ENCODE results near the gene ZNF446.
"Not testable (repeated sequence)": the region's sequence is repeated elsewhere in the genome, so short reads cannot be mapped to it uniquely, and the experiment has no call there.

The ZNF446 gene

DNA sequence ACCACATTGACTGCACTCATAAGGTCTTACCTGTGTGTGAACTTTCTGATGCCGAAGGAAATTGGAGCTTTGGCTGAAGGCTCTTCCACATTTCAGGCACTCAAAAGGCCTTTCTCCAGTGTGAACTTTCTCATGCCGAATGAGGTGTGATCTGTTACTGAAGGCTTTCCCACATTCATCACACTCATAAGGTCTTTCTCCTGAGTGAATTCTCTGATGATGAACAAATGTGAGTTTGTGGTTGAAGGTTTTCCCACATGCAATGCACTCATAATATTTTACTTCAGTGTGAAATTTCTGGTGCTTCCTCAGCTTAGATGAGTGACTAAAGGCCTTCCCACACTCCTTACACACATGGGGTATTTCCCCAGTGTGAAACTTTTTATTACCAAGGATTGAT is 41.9 kb upstream of the ZNF446 start:
- H3K27ac ChIP-seq (ENCODE audit: low read length) = no peak overlapping the region
- no peaks in the 10 kb centered on the region for H3K9me3 ChIP-seq (ENCODE audit: insufficient read depth, low read length, severe bottlenecking)
- H3K9ac ChIP-seq (ENCODE audit: low read depth, low read length) = no peak overlapping the region
- H3K4me3 ChIP-seq (ENCODE audit: low read depth in 1 of 2, low read length in 2 of 2) = no peak overlapping the region
- no peak for TF ChIP-seq EZH2 (IDR thresholded peaks at IDR 0.05; ENCODE audit: borderline replicate concordance, low read depth, low read length, severe bottlenecking)
- TF ChIP-seq, protein P1, sequence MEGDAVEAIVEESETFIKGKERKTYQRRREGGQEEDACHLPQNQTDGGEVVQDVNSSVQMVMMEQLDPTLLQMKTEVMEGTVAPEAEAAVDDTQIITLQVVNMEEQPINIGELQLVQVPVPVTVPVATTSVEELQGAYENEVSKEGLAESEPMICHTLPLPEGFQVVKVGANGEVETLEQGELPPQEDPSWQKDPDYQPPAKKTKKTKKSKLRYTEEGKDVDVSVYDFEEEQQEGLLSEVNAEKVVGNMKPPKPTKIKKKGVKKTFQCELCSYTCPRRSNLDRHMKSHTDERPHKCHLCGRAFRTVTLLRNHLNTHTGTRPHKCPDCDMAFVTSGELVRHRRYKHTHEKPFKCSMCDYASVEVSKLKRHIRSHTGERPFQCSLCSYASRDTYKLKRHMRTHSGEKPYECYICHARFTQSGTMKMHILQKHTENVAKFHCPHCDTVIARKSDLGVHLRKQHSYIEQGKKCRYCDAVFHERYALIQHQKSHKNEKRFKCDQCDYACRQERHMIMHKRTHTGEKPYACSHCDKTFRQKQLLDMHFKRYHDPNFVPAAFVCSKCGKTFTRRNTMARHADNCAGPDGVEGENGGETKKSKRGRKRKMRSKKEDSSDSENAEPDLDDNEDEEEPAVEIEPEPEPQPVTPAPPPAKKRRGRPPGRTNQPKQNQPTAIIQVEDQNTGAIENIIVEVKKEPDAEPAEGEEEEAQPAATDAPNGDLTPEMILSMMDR (IDR thresholded peaks at IDR 0.05; ENCODE audit: borderline replicate concordance, extremely low read depth, low read length, poor library complexity, severe bottlenecking) = no peak
- no peaks in the 10 kb centered on the region for H3K79me2 ChIP-seq (ENCODE audit: insufficient read depth, low read length)
- H2AFZ ChIP-seq (ENCODE audit: low read depth, low read length) = no peak overlapping the region
- no peak overlapping the region for H3K4me2 ChIP-seq (ENCODE audit: insufficient read depth, low read length)
- DNase-seq (no peak), ATAC-seq (ENCODE audit: insufficient read depth, low read depth) (no peak)
- H4K20me1 ChIP-seq (ENCODE audit: insufficient read depth, low read length) = no peaks in the 10 kb centered on the region
- no peaks in the 10 kb centered on the region for H3K27me3 ChIP-seq (ENCODE audit: insufficient read depth, low read length, poor library complexity)
- no peaks in the 10 kb centered on the region for H3K36me3 ChIP-seq (ENCODE audit: insufficient read depth, low read length)
- H3K4me1 ChIP-seq (ENCODE audit: insufficient read depth, low read length) = no peaks in the 10 kb centered on the region

DNA sequence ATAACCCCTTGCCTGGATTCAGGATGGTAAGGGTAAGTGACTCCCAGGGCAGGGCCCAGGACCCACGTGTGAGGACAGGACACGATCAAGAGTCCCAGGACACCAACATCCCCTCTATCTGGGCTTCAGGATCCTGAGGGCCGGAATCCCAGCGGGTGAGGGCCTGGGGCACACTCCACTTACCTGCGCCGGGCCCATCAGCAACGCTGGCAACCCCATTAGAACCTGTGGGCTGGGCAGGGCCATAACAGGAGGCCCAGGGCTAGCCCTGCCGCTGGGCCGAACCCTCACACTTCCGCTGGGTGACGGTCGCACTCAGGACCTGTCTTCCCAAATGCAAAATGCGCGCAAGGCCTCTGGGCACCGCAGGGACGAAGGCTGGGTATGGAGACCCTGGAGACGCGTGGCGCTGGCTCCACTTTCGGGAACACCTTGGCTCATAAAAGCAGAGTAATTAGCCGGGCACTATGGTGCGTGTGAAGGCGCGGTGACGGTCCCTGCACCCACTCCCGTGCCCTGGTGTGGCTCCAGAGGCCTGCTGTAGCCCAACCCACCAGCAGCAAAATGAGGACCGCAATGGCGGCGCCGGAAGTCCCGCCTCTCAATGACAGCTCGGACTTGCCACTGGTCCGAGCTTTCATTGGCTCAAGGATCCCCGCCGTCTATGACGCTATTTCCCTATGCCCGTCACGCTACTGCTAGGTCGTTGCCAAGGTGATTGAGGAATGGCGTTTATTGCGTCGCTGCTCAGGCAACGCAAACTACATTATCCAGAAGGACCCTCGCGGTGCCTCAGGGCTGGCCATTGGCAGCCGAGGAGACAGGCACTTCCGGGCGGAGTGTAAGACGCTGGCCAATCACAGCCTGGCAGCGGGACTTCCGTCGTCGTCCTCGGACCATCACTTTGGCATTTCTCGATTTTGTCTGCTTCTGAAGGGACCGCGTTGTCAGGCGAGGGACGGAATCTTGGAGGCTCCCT is 36.3 kb upstream of the ZNF446 start, which contains the start of gene ZNF132:
ZNF132 (minus strand) TSS at position 578 of the 979 bp plus-strand sequence; CDS start at position 246, 332 bp downstream.
- Histone ChIP-seq H2AFZ (ENCODE audit: low read depth, low read length) (no peak within 1 kb of the TSS), H4K20me1 (ENCODE audit: insufficient read depth, low read length) (no peaks in the 10 kb centered on the region), H3K79me2 (ENCODE audit: insufficient read depth, low read length) (no peaks in the 10 kb centered on the region), H3K27ac (ENCODE audit: low read length) (no peak within 1 kb of the TSS), H3K4me3 (ENCODE audit: low read depth in 1 of 2, low read length in 2 of 2) (no peak within 1 kb of the TSS), H3K4me2 (ENCODE audit: insufficient read depth, low read length) (no peak within 1 kb of the TSS), H3K4me1 (ENCODE audit: insufficient read depth, low read length) (no peaks in the 10 kb centered on the region), H3K36me3 (ENCODE audit: insufficient read depth, low read length) (no peaks in the 10 kb centered on the region), H3K9ac (ENCODE audit: low read depth, low read length) (no peak within 1 kb of the TSS), H3K9me3 (ENCODE audit: insufficient read depth, low read length, severe bottlenecking) (no peaks in the 10 kb centered on the region), H3K27me3 (ENCODE audit: insufficient read depth, low read length, poor library complexity) (no peaks in the 10 kb centered on the region)
- ATAC-seq (ENCODE audit: insufficient read depth, low read depth) = no peak
- no peak for TF ChIP-seq EZH2 (IDR thresholded peaks at IDR 0.05; ENCODE audit: borderline replicate concordance, low read depth, low read length, severe bottlenecking)
- TF ChIP-seq, protein P1 (IDR thresholded peaks at IDR 0.05; ENCODE audit: borderline replicate concordance, extremely low read depth, low read length, poor library complexity, severe bottlenecking) = no peak
- no peak for DNase-seq

DNA sequence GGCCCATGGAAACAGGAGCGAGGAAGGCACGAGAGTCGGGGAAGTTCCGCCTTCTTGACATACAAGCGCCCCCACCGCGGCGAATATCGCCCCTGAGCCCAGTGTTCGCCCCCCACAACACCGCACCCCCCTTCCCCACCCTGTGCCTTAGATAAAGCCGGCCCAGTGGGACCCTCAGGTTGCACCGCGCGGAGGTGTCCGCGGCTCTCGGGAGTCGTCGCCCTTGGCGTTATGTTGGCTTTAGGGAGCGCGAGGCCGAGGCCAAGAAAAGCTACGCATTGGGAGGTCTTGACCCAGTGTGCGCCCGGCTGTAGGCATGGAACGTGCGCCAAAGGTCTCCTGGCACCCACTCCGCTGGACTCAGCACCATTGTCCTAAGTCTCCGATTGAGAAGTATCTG is 35.6 kb upstream of the ZNF446 start:
- no peaks in the 10 kb centered on the region for H3K36me3 ChIP-seq (ENCODE audit: insufficient read depth, low read length)
- TF ChIP-seq, protein P1 (IDR thresholded peaks at IDR 0.05; ENCODE audit: borderline replicate concordance, extremely low read depth, low read length, poor library complexity, severe bottlenecking) = no peak
- TF ChIP-seq EZH2 (IDR thresholded peaks at IDR 0.05; ENCODE audit: borderline replicate concordance, low read depth, low read length, severe bottlenecking) = no peak
- no peak for ATAC-seq (ENCODE audit: insufficient read depth, low read depth)
- no peak for DNase-seq
- no peaks in the 10 kb centered on the region for H3K9me3 ChIP-seq (ENCODE audit: insufficient read depth, low read length, severe bottlenecking)
- no peaks in the 10 kb centered on the region for H3K79me2 ChIP-seq (ENCODE audit: insufficient read depth, low read length)
- H3K27ac ChIP-seq (ENCODE audit: low read length) = no peak overlapping the region
- H3K4me1 ChIP-seq (ENCODE audit: insufficient read depth, low read length) = no peaks in the 10 kb centered on the region
- no peak overlapping the region for H3K4me3 ChIP-seq (ENCODE audit: low read depth in 1 of 2, low read length in 2 of 2)
- no peaks in the 10 kb centered on the region for H4K20me1 ChIP-seq (ENCODE audit: insufficient read depth, low read length)
- H3K4me2 ChIP-seq (ENCODE audit: insufficient read depth, low read length) = no peak overlapping the region
- H3K27me3 ChIP-seq (ENCODE audit: insufficient read depth, low read length, poor library complexity) = no peaks in the 10 kb centered on the region
- no peak overlapping the region for H3K9ac ChIP-seq (ENCODE audit: low read depth, low read length)
- H2AFZ ChIP-seq (ENCODE audit: low read depth, low read length) = no peak overlapping the region

DNA sequence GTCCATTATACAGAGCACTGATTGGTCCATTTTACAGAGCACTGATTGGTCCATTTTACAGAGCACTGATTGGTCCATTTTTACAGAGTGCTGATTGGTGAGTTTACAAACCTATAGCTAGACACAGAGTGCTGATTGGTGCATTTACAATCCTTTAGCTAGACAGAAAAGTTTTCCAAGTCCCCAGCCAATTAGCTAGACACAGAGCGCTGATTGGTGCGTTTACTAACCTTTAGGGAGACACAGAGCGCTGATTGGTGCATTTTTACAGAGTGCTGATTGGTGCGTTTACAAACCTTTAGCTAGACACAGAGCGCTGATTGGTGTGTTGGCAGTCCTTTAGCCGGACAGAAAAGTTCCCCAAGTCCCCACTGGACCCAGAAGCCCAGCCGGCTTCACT is 33.2 kb upstream of the ZNF446 start:
- not testable (repeated sequence) for H3K9me3 ChIP-seq (ENCODE audit: insufficient read depth, low read length, severe bottlenecking); DNase-seq; H3K4me3 ChIP-seq (ENCODE audit: low read depth in 1 of 2, low read length in 2 of 2)

DNA sequence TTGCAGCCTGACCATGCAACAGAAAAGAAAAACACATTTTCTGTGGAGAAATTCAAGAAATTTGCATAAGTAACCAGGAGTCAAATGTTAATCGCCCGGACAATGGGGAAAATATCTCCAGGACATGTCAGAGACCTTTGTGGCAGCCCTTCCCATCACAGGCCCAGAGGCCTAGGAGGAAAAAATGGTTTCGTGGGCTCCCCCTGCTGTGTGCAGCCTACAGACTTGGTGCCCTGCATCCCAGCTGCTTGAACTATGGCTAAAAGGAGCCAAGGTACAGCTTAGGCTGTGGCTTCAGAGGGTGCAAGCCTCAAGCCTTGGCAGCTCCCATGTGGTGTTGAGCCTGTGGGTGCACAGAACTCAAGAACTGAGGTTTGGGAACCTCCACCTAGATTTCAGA is 27.3 kb upstream of the ZNF446 start:
- not testable (repeated sequence) for ATAC-seq (ENCODE audit: insufficient read depth, low read depth); H4K20me1 ChIP-seq (ENCODE audit: insufficient read depth, low read length); H3K4me2 ChIP-seq (ENCODE audit: insufficient read depth, low read length); H3K36me3 ChIP-seq (ENCODE audit: insufficient read depth, low read length); H3K79me2 ChIP-seq (ENCODE audit: insufficient read depth, low read length); DNase-seq; H3K4me3 ChIP-seq (ENCODE audit: low read depth in 1 of 2, low read length in 2 of 2); H3K27ac ChIP-seq (ENCODE audit: low read length); H2AFZ ChIP-seq (ENCODE audit: low read depth, low read length); H3K27me3 ChIP-seq (ENCODE audit: insufficient read depth, low read length, poor library complexity); H3K9ac ChIP-seq (ENCODE audit: low read depth, low read length); H3K9me3 ChIP-seq (ENCODE audit: insufficient read depth, low read length, severe bottlenecking)
- H3K4me1 ChIP-seq (ENCODE audit: insufficient read depth, low read length) = peaks cover 18% of the 10 kb centered on the region

More for the DNA sequence above, 33.2 kb upstream of the ZNF446 start:
- H3K79me2 ChIP-seq (ENCODE audit: insufficient read depth, low read length); H3K4me2 ChIP-seq (ENCODE audit: insufficient read depth, low read length); H3K4me1 ChIP-seq (ENCODE audit: insufficient read depth, low read length); H3K9ac ChIP-seq (ENCODE audit: low read depth, low read length); H3K36me3 ChIP-seq (ENCODE audit: insufficient read depth, low read length); H4K20me1 ChIP-seq (ENCODE audit: insufficient read depth, low read length); H2AFZ ChIP-seq (ENCODE audit: low read depth, low read length); ATAC-seq (ENCODE audit: insufficient read depth, low read depth); H3K27me3 ChIP-seq (ENCODE audit: insufficient read depth, low read length, poor library complexity); H3K27ac ChIP-seq (ENCODE audit: low read length): not testable (repeated sequence)

All from DND-41 (cell line).